Epidermal melanocyte (primary cell): Measurements from ENCODE around the gene ERBB4.
"Not testable (repeated sequence)": the region's sequence is repeated elsewhere in the genome, so short reads cannot be mapped to it uniquely, and the experiment has no call there.

Source experiments
- DNase-seq: peaks from one replicate; pipeline ENCODE4 v3.0.0; 2011; ENCODE audit warnings: low spot score; ENCODE audit not compliant: insufficient read length

Gene ERBB4

GRCh38 chr2:212015588-212015987 is 523.0 kb downstream of the ERBB4 start:
- no peak for DNase-seq

GRCh38 chr2:212013626-212014025 is 525.0 kb downstream of the ERBB4 start:
- no peak for DNase-seq

- not testable (repeated sequence) for DNase-seq
Observed at GRCh38 chr2:212010305-212010704, 528.3 kb downstream of the ERBB4 start.

- DNase-seq, result no peak
Observed at GRCh38 chr2:212007972-212008371, 530.6 kb downstream of the ERBB4 start.

- DNase-seq, result no peak
Observed at GRCh38 chr2:212005085-212005671, 533.4 kb downstream of the ERBB4 start.

GRCh38 chr2:212001325-212001724 is 537.3 kb downstream of the ERBB4 start:
- DNase-seq, result no peak

GRCh38 chr2:211996857-211997256 is 541.7 kb downstream of the ERBB4 start:
- DNase-seq, result no peak

GRCh38 chr2:211994806-211995205 is 543.8 kb downstream of the ERBB4 start:
- no peak for DNase-seq

GRCh38 chr2:211990335-211990734 is 548.3 kb downstream of the ERBB4 start:
- DNase-seq, result no peak

GRCh38 chr2:211986313-211986712 is 552.3 kb downstream of the ERBB4 start:
- DNase-seq, result no peak

- DNase-seq, result no peak
Observed at GRCh38 chr2:211985393-211985792, 553.2 kb downstream of the ERBB4 start.

GRCh38 chr2:211982162-211982561 is 556.4 kb downstream of the ERBB4 start:
- DNase-seq, result no peak

- DNase-seq, result no peak
Observed at GRCh38 chr2:211981451-211981850, 557.2 kb downstream of the ERBB4 start.

GRCh38 chr2:211976076-211976475 is 562.5 kb downstream of the ERBB4 start:
- DNase-seq, result no peak

- DNase-seq, result no peak
Observed at GRCh38 chr2:211967234-211967633, 571.4 kb downstream of the ERBB4 start.

- no peak for DNase-seq
Observed at GRCh38 chr2:211963969-211964368, 574.6 kb downstream of the ERBB4 start.

- DNase-seq, result no peak
Observed at GRCh38 chr2:211957799-211958198, 580.8 kb downstream of the ERBB4 start.

GRCh38 chr2:211955648-211956047 is 583.0 kb downstream of the ERBB4 start:
- no peak for DNase-seq

- DNase-seq, result no peak
Observed at GRCh38 chr2:211948932-211949331, 589.7 kb downstream of the ERBB4 start.

GRCh38 chr2:211946960-211947359 is 591.6 kb downstream of the ERBB4 start:
- no peak for DNase-seq

GRCh38 chr2:211944572-211944971 is 594.0 kb downstream of the ERBB4 start:
- DNase-seq, result no peak

- no peak for DNase-seq
Observed at GRCh38 chr2:211942153-211942552, 596.4 kb downstream of the ERBB4 start.

GRCh38 chr2:211941216-211941747 is 597.3 kb downstream of the ERBB4 start:
- no peak for DNase-seq

GRCh38 chr2:211939177-211939576 is 599.4 kb downstream of the ERBB4 start:
- no peak for DNase-seq
